GM23338 (cell line): Measurements from ENCODE around the gene TMEM234. TPM values are rescaled to one million over a fixed set of nuclear protein-coding genes. Genes with fewer than 3 reads are reported as not detected.
A peak's percentile ranks its signal among the peaks of the same experiment; 100 is the strongest.

ENCODE experiments used
- ATAC-seq: fragments of 200-7000 bp; cut with Tn5 transposase; 3 replicates; pipeline ENCODE4 v1.9.1; 2020
- DNase-seq: peaks from one replicate; pipeline ENCODE4 v3.0.0-alpha.2; 2015; ENCODE audit warnings: low spot score
- H2AFZ ChIP-seq: fragments of 200-600 bp; sonication (generic); 2 replicates; pipeline ENCODE4 v1.8.0; 2016; ENCODE audit warnings: antibody characterized with exemption, mild to moderate bottlenecking, moderate library complexity
- H3F3A ChIP-seq: fragments of 200-600 bp; sonication (generic); replicated peaks from 2 replicates; pipeline ENCODE4 v1.8.0; 2017; ENCODE audit warnings: antibody characterized with exemption, mixed run types, low read depth
- H3K27ac ChIP-seq: fragments of 200-600 bp; sonication (generic); 2 replicates; pipeline ENCODE4 v1.6.1; 2016; ENCODE audit warnings: low read depth
- H3K27me3 ChIP-seq: fragments of 200-600 bp; sonication (generic); 2 replicates; pipeline ENCODE4 v1.8.0; 2016; ENCODE audit warnings: mild to moderate bottlenecking, mixed run types, moderate library complexity; ENCODE audit not compliant: insufficient read depth
- H3K36me3 ChIP-seq: fragments of 200-600 bp; sonication (generic); 2 replicates; pipeline ENCODE4 v1.8.0; 2016; ENCODE audit warnings: mild to moderate bottlenecking; ENCODE audit not compliant: insufficient read depth
- H3K4me1 ChIP-seq: fragments of 200-600 bp; sonication (generic); 2 replicates; pipeline ENCODE4 v1.8.0; 2016; ENCODE audit warnings: mild to moderate bottlenecking, moderate library complexity; ENCODE audit not compliant: insufficient read depth
- H3K4me2 ChIP-seq: fragments of 200-600 bp; sonication (generic); 2 replicates; pipeline ENCODE4 v1.7.1; 2017; ENCODE audit warnings: mixed run types
- H3K4me3 ChIP-seq: fragments of 200-600 bp; sonication (generic); 2 replicates; pipeline ENCODE4 v1.6.1; 2016; ENCODE audit warnings: mixed run types
- H3K79me2 ChIP-seq: fragments of 200-600 bp; sonication (generic); replicated peaks from 2 replicates; pipeline ENCODE4 v1.8.0; 2017; ENCODE audit warnings: mild to moderate bottlenecking; ENCODE audit not compliant: insufficient read depth
- H3K9me2 ChIP-seq: fragments of 200-600 bp; sonication (generic); 2 replicates; pipeline ENCODE4 v1.8.0; 2017; ENCODE audit not compliant: insufficient read depth
- H4K20me1 ChIP-seq: fragments of 200-600 bp; sonication (generic); replicated peaks from 2 replicates; pipeline ENCODE4 v1.8.0; 2017; ENCODE audit warnings: mild to moderate bottlenecking; ENCODE audit not compliant: insufficient read depth
- H3K27ac Mint-ChIP-seq: 2 replicates; pipeline ENCODE4 v1.8.0; 2020; ENCODE audit warnings: inconsistent platforms, mild to moderate bottlenecking, moderate library complexity, mixed read lengths
- H3K27me3 Mint-ChIP-seq: 3 replicates; pipeline ENCODE4 v1.8.0; 2022; ENCODE audit warnings: low read depth, mild to moderate bottlenecking, moderate library complexity, mixed read lengths, inconsistent platforms; ENCODE audit not compliant: insufficient read depth, poor library complexity
- H3K36me3 Mint-ChIP-seq: 3 replicates; pipeline ENCODE4 v1.8.0; 2021; ENCODE audit warnings: low read depth, mild to moderate bottlenecking, inconsistent platforms, moderate library complexity, mixed read lengths
- H3K4me1 Mint-ChIP-seq: 3 replicates; pipeline ENCODE4 v1.8.0; 2020; ENCODE audit warnings: mild to moderate bottlenecking, inconsistent platforms, mixed read lengths
- H3K4me3 Mint-ChIP-seq: 3 replicates; pipeline ENCODE4 v1.8.0; 2021; ENCODE audit warnings: moderate library complexity, mild to moderate bottlenecking, inconsistent platforms, mixed read lengths
- H3K9me3 Mint-ChIP-seq: 3 replicates; pipeline ENCODE4 v1.8.0; 2020; ENCODE audit warnings: moderate library complexity, mild to moderate bottlenecking, inconsistent platforms, mixed read lengths
- CREB1 ChIP-seq: fragments of 250-450 bp; sonication (Bioruptor Pico); IDR thresholded peaks from 2 replicates; pipeline ENCODE4 v1.5.0; 2020; ENCODE audit warnings: low read depth, mild to moderate bottlenecking, moderate library complexity
- CTCF ChIP-seq, 2 experiments: fragments of 200-600 bp in 1 of 2; sonication (generic) in 1 of 2; conservative IDR thresholded peaks; 2 replicates each; pipeline versions ENCODE4 v1.5.1 to v1.6.1; 2016 to 2017; ENCODE audit warnings: antibody characterized with exemption in 2 of 2, low read depth in 2 of 2, mild to moderate bottlenecking in 2 of 2, moderate library complexity in 1 of 2
- EZH2 ChIP-seq: fragments of 200-600 bp; sonication (generic); IDR thresholded peaks from one replicate; pipeline ENCODE4 v1.8.0; 2017; ENCODE audit warnings: antibody characterized with exemption, mild to moderate bottlenecking, low read depth; ENCODE audit not compliant: unreplicated experiment
- EZH2phosphoT487 ChIP-seq: fragments of 200-600 bp; sonication (generic); IDR thresholded peaks from one replicate; pipeline ENCODE4 v1.8.1; 2018; ENCODE audit warnings: antibody characterized with exemption; ENCODE audit not compliant: unreplicated experiment
- JUNB ChIP-seq: IDR thresholded peaks from one replicate; pipeline ENCODE4 v1.6.1; 2016; ENCODE audit warnings: antibody characterized with exemption; ENCODE audit not compliant: unreplicated experiment
- NANOG ChIP-seq: IDR thresholded peaks from 2 replicates; pipeline ENCODE4 v1.6.1; 2016; ENCODE audit warnings: antibody characterized with exemption, borderline replicate concordance
- POLR2AphosphoS5 ChIP-seq: IDR thresholded peaks from 2 replicates; pipeline ENCODE4 v1.6.1; 2016; ENCODE audit warnings: antibody characterized with exemption, low read depth
- REST ChIP-seq: IDR thresholded peaks from one replicate; pipeline ENCODE4 v1.6.1; 2018; ENCODE audit warnings: antibody characterized with exemption; ENCODE audit not compliant: unreplicated experiment
- STAT1 ChIP-seq: IDR thresholded peaks from one replicate; pipeline ENCODE4 v1.6.1; 2016; ENCODE audit warnings: antibody characterized with exemption; ENCODE audit not compliant: unreplicated experiment
- ZNF114 ChIP-seq: fragments of 250-450 bp; sonication (Bioruptor Pico); IDR thresholded peaks from 2 replicates; pipeline ENCODE4 v1.5.0; 2020; ENCODE audit warnings: mild to moderate bottlenecking, moderate library complexity
- ZNF331 ChIP-seq: fragments of 250-450 bp; sonication (Bioruptor Pico); IDR thresholded peaks from 2 replicates; pipeline ENCODE4 v1.5.0; 2020; ENCODE audit warnings: low read depth, mild to moderate bottlenecking, moderate library complexity
- polyA plus RNA-seq: library from polyadenylated mRNA; unstranded; fragments of >200 nt; fragmentation: Nextera tagmentation; extraction: Ambion mirVana; gene quantifications from 2 replicates; pipeline ENCODE4 v1.2.1, GENCODE V29; 2016
- total RNA-seq: library from RNA; depleted of rRNA; stranded (reverse); fragments of >200 nt; shearing (Covaris generic); gene quantifications from 2 replicates; pipeline ENCODE4 v1.2.3, GENCODE V29; 2014
- TF ChIP-seq, protein P1 (sequence below): fragments of 250-450 bp; sonication (Bioruptor Pico); IDR thresholded peaks from 2 replicates; pipeline ENCODE4 v1.5.0; 2020; ENCODE audit warnings: mild to moderate bottlenecking, moderate library complexity
- TF ChIP-seq, protein P2 (sequence below): IDR thresholded peaks from 2 replicates; pipeline ENCODE4 v1.6.1; 2016; ENCODE audit warnings: antibody characterized with exemption

The TMEM234 gene
- total and polyA plus RNA-seq, 2 experiments from 2014 or later: 4.7 to 8.2 TPM

GRCh38 chr1:32224285-32224684, 2.1 kb upstream of the TMEM234 start:
- Histone ChIP-seq H3K4me3 (no peak overlapping the region), H3K36me3 (peaks cover 51% of the 10 kb centered on the region), H3K27ac (no peak overlapping the region), H4K20me1 (peaks cover 10% of the 10 kb centered on the region), H3K4me1 (peaks cover 10% of the 10 kb centered on the region), H3F3A (peaks cover 15% of the 10 kb centered on the region), H2AFZ (no peak overlapping the region), H3K4me2 (no peak overlapping the region), H3K9me2 (no peaks in the 10 kb centered on the region), H3K79me2 (peaks cover 30% of the 10 kb centered on the region), H3K27me3 (no peaks in the 10 kb centered on the region)
- TF ChIP-seq STAT1 (no peak), POLR2AphosphoS5 (no peak), JUNB (no peak), ZNF114 (CRISPR knock-in tag) (no peak), NANOG (no peak), EZH2phosphoT487 (no peak), REST (no peak), EZH2 (no peak), CTCF (conservative IDR thresholded peaks at IDR 0.05; ENCODE audit: low read depth in 2 of 2) (no peak), ZNF331 (CRISPR knock-in tag) (no peak), CREB1 (CRISPR knock-in tag) (no peak)
- TF ChIP-seq, protein P1, sequence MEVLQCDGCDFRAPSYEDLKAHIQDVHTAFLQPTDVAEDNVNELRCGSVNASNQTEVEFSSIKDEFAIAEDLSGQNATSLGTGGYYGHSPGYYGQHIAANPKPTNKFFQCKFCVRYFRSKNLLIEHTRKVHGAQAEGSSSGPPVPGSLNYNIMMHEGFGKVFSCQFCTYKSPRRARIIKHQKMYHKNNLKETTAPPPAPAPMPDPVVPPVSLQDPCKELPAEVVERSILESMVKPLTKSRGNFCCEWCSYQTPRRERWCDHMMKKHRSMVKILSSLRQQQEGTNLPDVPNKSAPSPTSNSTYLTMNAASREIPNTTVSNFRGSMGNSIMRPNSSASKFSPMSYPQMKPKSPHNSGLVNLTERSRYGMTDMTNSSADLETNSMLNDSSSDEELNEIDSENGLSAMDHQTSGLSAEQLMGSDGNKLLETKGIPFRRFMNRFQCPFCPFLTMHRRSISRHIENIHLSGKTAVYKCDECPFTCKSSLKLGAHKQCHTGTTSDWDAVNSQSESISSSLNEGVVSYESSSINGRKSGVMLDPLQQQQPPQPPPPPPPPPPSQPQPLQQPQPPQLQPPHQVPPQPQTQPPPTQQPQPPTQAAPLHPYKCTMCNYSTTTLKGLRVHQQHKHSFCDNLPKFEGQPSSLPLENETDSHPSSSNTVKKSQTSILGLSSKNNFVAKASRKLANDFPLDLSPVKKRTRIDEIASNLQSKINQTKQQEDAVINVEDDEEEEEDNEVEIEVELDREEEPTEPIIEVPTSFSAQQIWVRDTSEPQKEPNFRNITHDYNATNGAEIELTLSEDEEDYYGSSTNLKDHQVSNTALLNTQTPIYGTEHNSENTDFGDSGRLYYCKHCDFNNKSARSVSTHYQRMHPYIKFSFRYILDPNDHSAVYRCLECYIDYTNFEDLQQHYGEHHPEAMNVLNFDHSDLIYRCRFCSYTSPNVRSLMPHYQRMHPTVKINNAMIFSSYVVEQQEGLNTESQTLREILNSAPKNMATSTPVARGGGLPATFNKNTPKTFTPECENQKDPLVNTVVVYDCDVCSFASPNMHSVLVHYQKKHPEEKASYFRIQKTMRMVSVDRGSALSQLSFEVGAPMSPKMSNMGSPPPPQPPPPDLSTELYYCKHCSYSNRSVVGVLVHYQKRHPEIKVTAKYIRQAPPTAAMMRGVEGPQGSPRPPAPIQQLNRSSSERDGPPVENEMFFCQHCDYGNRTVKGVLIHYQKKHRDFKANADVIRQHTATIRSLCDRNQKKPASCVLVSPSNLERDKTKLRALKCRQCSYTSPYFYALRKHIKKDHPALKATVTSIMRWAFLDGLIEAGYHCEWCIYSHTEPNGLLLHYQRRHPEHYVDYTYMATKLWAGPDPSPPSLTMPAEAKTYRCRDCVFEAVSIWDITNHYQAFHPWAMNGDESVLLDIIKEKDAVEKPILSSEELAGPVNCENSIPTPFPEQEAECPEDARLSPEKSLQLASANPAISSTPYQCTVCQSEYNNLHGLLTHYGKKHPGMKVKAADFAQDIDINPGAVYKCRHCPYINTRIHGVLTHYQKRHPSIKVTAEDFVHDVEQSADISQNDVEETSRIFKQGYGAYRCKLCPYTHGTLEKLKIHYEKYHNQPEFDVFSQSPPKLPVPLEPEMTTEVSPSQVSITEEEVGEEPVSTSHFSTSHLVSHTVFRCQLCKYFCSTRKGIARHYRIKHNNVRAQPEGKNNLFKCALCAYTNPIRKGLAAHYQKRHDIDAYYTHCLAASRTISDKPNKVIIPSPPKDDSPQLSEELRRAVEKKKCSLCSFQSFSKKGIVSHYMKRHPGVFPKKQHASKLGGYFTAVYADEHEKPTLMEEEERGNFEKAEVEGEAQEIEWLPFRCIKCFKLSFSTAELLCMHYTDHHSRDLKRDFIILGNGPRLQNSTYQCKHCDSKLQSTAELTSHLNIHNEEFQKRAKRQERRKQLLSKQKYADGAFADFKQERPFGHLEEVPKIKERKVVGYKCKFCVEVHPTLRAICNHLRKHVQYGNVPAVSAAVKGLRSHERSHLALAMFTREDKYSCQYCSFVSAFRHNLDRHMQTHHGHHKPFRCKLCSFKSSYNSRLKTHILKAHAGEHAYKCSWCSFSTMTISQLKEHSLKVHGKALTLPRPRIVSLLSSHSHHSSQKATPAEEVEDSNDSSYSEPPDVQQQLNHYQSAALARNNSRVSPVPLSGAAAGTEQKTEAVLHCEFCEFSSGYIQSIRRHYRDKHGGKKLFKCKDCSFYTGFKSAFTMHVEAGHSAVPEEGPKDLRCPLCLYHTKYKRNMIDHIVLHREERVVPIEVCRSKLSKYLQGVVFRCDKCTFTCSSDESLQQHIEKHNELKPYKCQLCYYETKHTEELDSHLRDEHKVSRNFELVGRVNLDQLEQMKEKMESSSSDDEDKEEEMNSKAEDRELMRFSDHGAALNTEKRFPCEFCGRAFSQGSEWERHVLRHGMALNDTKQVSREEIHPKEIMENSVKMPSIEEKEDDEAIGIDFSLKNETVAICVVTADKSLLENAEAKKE (CRISPR knock-in tag): no peak
- TF ChIP-seq, protein P2, sequence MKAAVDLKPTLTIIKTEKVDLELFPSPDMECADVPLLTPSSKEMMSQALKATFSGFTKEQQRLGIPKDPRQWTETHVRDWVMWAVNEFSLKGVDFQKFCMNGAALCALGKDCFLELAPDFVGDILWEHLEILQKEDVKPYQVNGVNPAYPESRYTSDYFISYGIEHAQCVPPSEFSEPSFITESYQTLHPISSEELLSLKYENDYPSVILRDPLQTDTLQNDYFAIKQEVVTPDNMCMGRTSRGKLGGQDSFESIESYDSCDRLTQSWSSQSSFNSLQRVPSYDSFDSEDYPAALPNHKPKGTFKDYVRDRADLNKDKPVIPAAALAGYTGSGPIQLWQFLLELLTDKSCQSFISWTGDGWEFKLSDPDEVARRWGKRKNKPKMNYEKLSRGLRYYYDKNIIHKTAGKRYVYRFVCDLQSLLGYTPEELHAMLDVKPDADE: no peak
- ATAC-seq (no peak), DNase-seq (no peak)
- Mint-ChIP-seq H3K4me3 (peak overlapping the region; percentile 99), H3K27ac (no peak overlapping the region), H3K27me3 (peaks cover 5% of the 10 kb centered on the region), H3K36me3 (peaks cover 59% of the 10 kb centered on the region), H3K9me3 (no peaks in the 10 kb centered on the region), H3K4me1 (peaks cover 17% of the 10 kb centered on the region)
